ENCODE data around the gene FUCA2.
"Not testable (repeated sequence)": the region's sequence is repeated elsewhere in the genome, so short reads cannot be mapped to it uniquely, and the experiment has no call there.

FUCA2 gene

GRCh38 chr6:143482593-143482992, 28.9 kb downstream of the FUCA2 start:
- Histone ChIP-seq H3K4me1 (ENCODE audit: control insufficient read depth in 5 of 5, insufficient read depth in 5 of 5, low read length in 5 of 5) (peaks cover 0 to 6% (median 0%) of the 10 kb centered on the region in 5 donors), H3K27me3 (ENCODE audit: control insufficient read depth in 5 of 5, insufficient read depth in 4 of 5, low read length in 5 of 5) (no peaks in the 10 kb centered on the region), H3K4me3 (ENCODE audit: low read depth in 1 of 5, low read length in 5 of 5) (no peak overlapping the region), H3K9ac (ENCODE audit: low read length in 5 of 5) (no peak overlapping the region), H3K27ac (ENCODE audit: low read depth, low read length) (no peak overlapping the region), H3K9me3 (ENCODE audit: control insufficient read depth in 5 of 5, low read length in 5 of 5) (no peaks in the 10 kb centered on the region), H3K36me3 (ENCODE audit: control insufficient read depth in 5 of 5, insufficient read depth in 5 of 5, low read length in 5 of 5) (peaks cover 0 to 21% (median 11%) of the 10 kb centered on the region in 5 donors)

- H3K4me1 ChIP-seq (ENCODE audit: control insufficient read depth in 5 of 5, insufficient read depth in 5 of 5, low read length in 5 of 5): peaks cover 0 to 3% (median 0%) of the 10 kb centered on the region in 5 donors
Measured at GRCh38 chr6:143478479-143479062, 32.9 kb downstream of the FUCA2 start.

GRCh38 chr6:143476545-143476944, 35.0 kb downstream of the FUCA2 start:
- Histone ChIP-seq H3K27me3 (ENCODE audit: control insufficient read depth in 5 of 5, insufficient read depth in 4 of 5, low read length in 5 of 5) (no peaks in the 10 kb centered on the region), H3K4me3 (ENCODE audit: low read depth in 1 of 5, low read length in 5 of 5) (no peak overlapping the region), H3K27ac (ENCODE audit: low read depth, low read length) (no peak overlapping the region), H3K9me3 (ENCODE audit: control insufficient read depth in 5 of 5, low read length in 5 of 5) (no peaks in the 10 kb centered on the region), H3K9ac (ENCODE audit: low read length in 5 of 5) (no peak overlapping the region), H3K4me1 (ENCODE audit: control insufficient read depth in 5 of 5, insufficient read depth in 5 of 5, low read length in 5 of 5) (no peaks in the 10 kb centered on the region), H3K36me3 (ENCODE audit: control insufficient read depth in 5 of 5, insufficient read depth in 5 of 5, low read length in 5 of 5) (peaks cover 25 to 52% (median 46%) of the 10 kb centered on the region in 5 donors)

More at GRCh38 chr6:143478479-143479062, 32.9 kb downstream of the FUCA2 start:
- no peak overlapping the region for H3K9ac ChIP-seq (ENCODE audit: low read length in 5 of 5)
- H3K9me3 ChIP-seq (ENCODE audit: control insufficient read depth in 5 of 5, low read length in 5 of 5): no peaks in the 10 kb centered on the region
- no peak overlapping the region for H3K4me3 ChIP-seq (ENCODE audit: low read depth in 1 of 5, low read length in 5 of 5)
- H3K27ac ChIP-seq (ENCODE audit: low read depth, low read length): no peak overlapping the region
- no peaks in the 10 kb centered on the region for H3K27me3 ChIP-seq (ENCODE audit: control insufficient read depth in 5 of 5, insufficient read depth in 4 of 5, low read length in 5 of 5)
- peaks cover 16 to 35% (median 33%) of the 10 kb centered on the region in 5 donors for H3K36me3 ChIP-seq (ENCODE audit: control insufficient read depth in 5 of 5, insufficient read depth in 5 of 5, low read length in 5 of 5)

- H3K27ac ChIP-seq (ENCODE audit: low read depth, low read length): no peak overlapping the region
- no peaks in the 10 kb centered on the region for H3K4me1 ChIP-seq (ENCODE audit: control insufficient read depth in 5 of 5, insufficient read depth in 5 of 5, low read length in 5 of 5)
- H3K9ac ChIP-seq (ENCODE audit: low read length in 5 of 5): no peak overlapping the region
- no peaks in the 10 kb centered on the region for H3K9me3 ChIP-seq (ENCODE audit: control insufficient read depth in 5 of 5, low read length in 5 of 5)
- no peaks in the 10 kb centered on the region for H3K27me3 ChIP-seq (ENCODE audit: control insufficient read depth in 5 of 5, insufficient read depth in 4 of 5, low read length in 5 of 5)
- H3K4me3 ChIP-seq (ENCODE audit: low read depth in 1 of 5, low read length in 5 of 5): no peak overlapping the region
- peaks cover 28 to 39% (median 34%) of the 10 kb centered on the region in 5 donors for H3K36me3 ChIP-seq (ENCODE audit: control insufficient read depth in 5 of 5, insufficient read depth in 5 of 5, low read length in 5 of 5)
Measured at GRCh38 chr6:143471822-143472221, 39.7 kb downstream of the FUCA2 start.

GRCh38 chr6:143468823-143469222, 42.7 kb downstream of the FUCA2 start:
- peaks cover 12 to 30% (median 25%) of the 10 kb centered on the region in 5 donors for H3K36me3 ChIP-seq (ENCODE audit: control insufficient read depth in 5 of 5, insufficient read depth in 5 of 5, low read length in 5 of 5)

GRCh38 chr6:143468026-143468425, 43.5 kb downstream of the FUCA2 start:
- H3K27ac ChIP-seq (ENCODE audit: low read depth, low read length): no peak overlapping the region
- no peak overlapping the region for H3K9ac ChIP-seq (ENCODE audit: low read length in 5 of 5)
- no peaks in the 10 kb centered on the region for H3K4me1 ChIP-seq (ENCODE audit: control insufficient read depth in 5 of 5, insufficient read depth in 5 of 5, low read length in 5 of 5)
- H3K4me3 ChIP-seq (ENCODE audit: low read depth in 1 of 5, low read length in 5 of 5): no peak overlapping the region
- H3K27me3 ChIP-seq (ENCODE audit: control insufficient read depth in 5 of 5, insufficient read depth in 4 of 5, low read length in 5 of 5): no peaks in the 10 kb centered on the region
- H3K36me3 ChIP-seq (ENCODE audit: control insufficient read depth in 5 of 5, insufficient read depth in 5 of 5, low read length in 5 of 5): peaks cover 14 to 34% (median 22%) of the 10 kb centered on the region in 5 donors
- H3K9me3 ChIP-seq (ENCODE audit: control insufficient read depth in 5 of 5, low read length in 5 of 5): no peaks in the 10 kb centered on the region

More at GRCh38 chr6:143468823-143469222, 42.7 kb downstream of the FUCA2 start:
- not testable (repeated sequence) for H3K4me1 ChIP-seq (ENCODE audit: control insufficient read depth in 5 of 5, insufficient read depth in 5 of 5, low read length in 5 of 5); H3K27ac ChIP-seq (ENCODE audit: low read depth, low read length); H3K4me3 ChIP-seq (ENCODE audit: low read depth in 1 of 5, low read length in 5 of 5); H3K9ac ChIP-seq (ENCODE audit: low read length in 5 of 5); H3K9me3 ChIP-seq (ENCODE audit: control insufficient read depth in 5 of 5, low read length in 5 of 5); H3K27me3 ChIP-seq (ENCODE audit: control insufficient read depth in 5 of 5, insufficient read depth in 4 of 5, low read length in 5 of 5)

- Histone ChIP-seq H3K36me3 (ENCODE audit: control insufficient read depth in 5 of 5, insufficient read depth in 5 of 5, low read length in 5 of 5) (peaks cover 17 to 26% (median 20%) of the 10 kb centered on the region in 5 donors), H3K9me3 (ENCODE audit: control insufficient read depth in 5 of 5, low read length in 5 of 5) (no peaks in the 10 kb centered on the region), H3K27me3 (ENCODE audit: control insufficient read depth in 5 of 5, insufficient read depth in 4 of 5, low read length in 5 of 5) (no peaks in the 10 kb centered on the region), H3K9ac (ENCODE audit: low read length in 5 of 5) (no peak overlapping the region), H3K4me1 (ENCODE audit: control insufficient read depth in 5 of 5, insufficient read depth in 5 of 5, low read length in 5 of 5) (no peaks in the 10 kb centered on the region), H3K27ac (ENCODE audit: low read depth, low read length) (no peak overlapping the region), H3K4me3 (ENCODE audit: low read depth in 1 of 5, low read length in 5 of 5) (no peak overlapping the region)
Measured at GRCh38 chr6:143465546-143465945, 46.0 kb downstream of the FUCA2 start.

GRCh38 chr6:143457563-143458359, 53.8 kb downstream of the FUCA2 start:
- H3K4me1 ChIP-seq (ENCODE audit: control insufficient read depth in 5 of 5, insufficient read depth in 5 of 5, low read length in 5 of 5): no peaks in the 10 kb centered on the region
- no peak overlapping the region for H3K27ac ChIP-seq (ENCODE audit: low read depth, low read length)
- H3K36me3 ChIP-seq (ENCODE audit: control insufficient read depth in 5 of 5, insufficient read depth in 5 of 5, low read length in 5 of 5): peaks cover 11 to 15% (median 14%) of the 10 kb centered on the region in 5 donors
- no peaks in the 10 kb centered on the region for H3K9me3 ChIP-seq (ENCODE audit: control insufficient read depth in 5 of 5, low read length in 5 of 5)
- no peaks in the 10 kb centered on the region for H3K27me3 ChIP-seq (ENCODE audit: control insufficient read depth in 5 of 5, insufficient read depth in 4 of 5, low read length in 5 of 5)
- H3K9ac ChIP-seq (ENCODE audit: low read length in 5 of 5): no peak overlapping the region
- H3K4me3 ChIP-seq (ENCODE audit: low read depth in 1 of 5, low read length in 5 of 5): no peak overlapping the region

- H3K27me3 ChIP-seq (ENCODE audit: control insufficient read depth in 5 of 5, insufficient read depth in 4 of 5, low read length in 5 of 5): no peaks in the 10 kb centered on the region
- H3K9me3 ChIP-seq (ENCODE audit: control insufficient read depth in 5 of 5, low read length in 5 of 5): no peaks in the 10 kb centered on the region
- peaks cover 0 to 4% (median 3%) of the 10 kb centered on the region in 5 donors for H3K36me3 ChIP-seq (ENCODE audit: control insufficient read depth in 5 of 5, insufficient read depth in 5 of 5, low read length in 5 of 5)
- peak overlapping the region; percentile 73 for H3K27ac ChIP-seq (ENCODE audit: low read depth, low read length)
- peaks cover 0 to 28% (median 24%) of the 10 kb centered on the region in 5 donors for H3K4me1 ChIP-seq (ENCODE audit: control insufficient read depth in 5 of 5, insufficient read depth in 5 of 5, low read length in 5 of 5)
- peak overlapping the region; percentile 89 to 98 (median 92) for H3K4me3 ChIP-seq (ENCODE audit: low read depth in 1 of 5, low read length in 5 of 5)
- H3K9ac ChIP-seq (ENCODE audit: low read length in 5 of 5): peak overlapping the region; percentile 75 to 95 (median 88)
Measured at GRCh38 chr6:143451531-143451930, 60.0 kb downstream of the FUCA2 start.

Data from subcutaneous abdominal adipose tissue (tissue), 5 donors.